Left lung (tissue), 10 donors: ENCODE results near the gene MLX. TPM values are rescaled to one million over a fixed set of nuclear protein-coding genes. Genes with fewer than 3 reads are reported as not detected.
"Not testable (repeated sequence)": the region's sequence is repeated elsewhere in the genome, so short reads cannot be mapped to it uniquely, and the experiment has no call there.

Source experiments
- ATAC-seq: fragments of 200-7000 bp; cut with Tn5 transposase; one replicate; pipeline ENCODE4 v1.9.1; 2020; ENCODE audit warnings: moderate library complexity
- DNase-seq, 4 donors: peaks; one replicate each; pipeline ENCODE4 v3.0.0-alpha.2; 2013 to 2020
- H3K27ac ChIP-seq, 2 donors: fragments of 200-600 bp; sonication (generic) in 1 of 2; one replicate each; pipeline versions ENCODE4 v1.5.0 to v1.8.0; 2020 to 2021
- H3K27me3 ChIP-seq, 2 donors: fragments of 200-600 bp; sonication (generic) in 1 of 2; one replicate each; pipeline versions ENCODE4 v1.5.0 to v1.8.0; 2020 to 2021
- H3K36me3 ChIP-seq, 2 donors: fragments of 200-600 bp; sonication (generic) in 1 of 2; one replicate each; pipeline versions ENCODE4 v1.5.0 to v1.8.0; 2020 to 2021
- H3K4me1 ChIP-seq, 2 donors: fragments of 200-600 bp; one replicate each; pipeline ENCODE4 v1.8.0; 2021
- H3K4me3 ChIP-seq, 2 donors: fragments of 200-600 bp; sonication (generic) in 1 of 2; one replicate each; pipeline versions ENCODE4 v1.5.0 to v1.8.0; 2020 to 2021; ENCODE audit warnings: mild to moderate bottlenecking in 1 of 2
- H3K9me3 ChIP-seq, 2 donors: fragments of 200-600 bp; sonication (generic) in 1 of 2; one replicate each; pipeline versions ENCODE4 v1.5.0 to v1.8.0; 2020 to 2021
- CTCF ChIP-seq, 2 donors: fragments of 200-600 bp; sonication (generic) in 1 of 2; IDR thresholded peaks; one replicate each; pipeline versions ENCODE4 v1.5.0 to v1.8.0; 2021; ENCODE audit warnings: antibody characterized with exemption in 2 of 2
- intact Hi-C, 2 donors: fragments of 100-400 bp; cut with DNase I; formaldehyde crosslinking; loops; one replicate each; pipeline versions ENCODE4 v1.11.2 to v1.14.2; 2022
- polyA plus RNA-seq, 6 donors: library from polyadenylated mRNA; unstranded; fragments of 120-200 nt; gene quantifications; one replicate each; pipeline ENCODE4 v1.2.1, GENCODE V29; 2013; ENCODE audit not compliant: insufficient read length in 6 of 6
- total RNA-seq, 2 donors: library from RNA; stranded (reverse); fragmentation: NEBNext Ultra II Directional; extraction: Animal tissue kit (Norgen Biotek cat#: 25700); gene quantifications; one replicate each; pipeline ENCODE4 v1.2.1, GENCODE V29; 2021
- donor health status: DM: no; HTN: yes; CAD: no.
- donor health status: DM: no; HTN: no; CAD: no.

The MLX gene
- total and polyA plus RNA-seq, 8 donors = 34.4 to 73.7 (median 43.4) TPM

GRCh38 chr17:42555122-42555622 is 11.7 kb upstream of the MLX start:
- intact Hi-C loops = no loop called here
- H3K27ac ChIP-seq = peak overlapping the region; percentile 75 to 90
- H3K27me3 ChIP-seq = no peaks in the 10 kb centered on the region
- DNase-seq (no peak), ATAC-seq (no peak)
- no peak for TF ChIP-seq CTCF (IDR thresholded peaks at IDR 0.05)
- H3K4me1 ChIP-seq = peaks cover 16 to 20% of the 10 kb centered on the region in 2 donors
- H3K36me3 ChIP-seq = no peaks in the 10 kb centered on the region
- peak overlapping the region; percentile 73 to 88 for H3K4me3 ChIP-seq
- no peaks in the 10 kb centered on the region for H3K9me3 ChIP-seq

GRCh38 chr17:42555961-42556617 is 10.8 kb upstream of the MLX start:
- DNase-seq, H3K36me3 ChIP-seq, intact Hi-C loops, H3K4me3 ChIP-seq, H3K9me3 ChIP-seq, H3K27ac ChIP-seq, ATAC-seq, H3K27me3 ChIP-seq: not testable (repeated sequence)
- peaks cover 16 to 21% of the 10 kb centered on the region in 2 donors for H3K4me1 ChIP-seq

GRCh38 chr17:42559075-42559474 is 7.8 kb upstream of the MLX start:
- intact Hi-C loops = no loop called here
- DNase-seq (peak in 1 of 4 donors; percentile 72), ATAC-seq (peak; percentile 40)
- TF ChIP-seq CTCF (IDR thresholded peaks at IDR 0.05) = no peak
- no peaks in the 10 kb centered on the region for H3K9me3 ChIP-seq
- H3K36me3 ChIP-seq = peaks cover 0 to under 1% of the 10 kb centered on the region in 2 donors
- peak overlapping the region; percentile 35 to 39 for H3K27ac ChIP-seq
- no peak overlapping the region for H3K4me3 ChIP-seq
- no peaks in the 10 kb centered on the region for H3K27me3 ChIP-seq
- peaks cover 22 to 33% of the 10 kb centered on the region in 2 donors for H3K4me1 ChIP-seq

GRCh38 chr17:42560246-42560645 is 6.7 kb upstream of the MLX start:
- intact Hi-C loops = no loop called here
- H3K4me1 ChIP-seq = peaks cover 20 to 39% of the 10 kb centered on the region in 2 donors
- no peak for TF ChIP-seq CTCF (IDR thresholded peaks at IDR 0.05)
- no peaks in the 10 kb centered on the region for H3K9me3 ChIP-seq
- DNase-seq (no peak), ATAC-seq (no peak)
- H3K27ac ChIP-seq = no peak overlapping the region
- H3K4me3 ChIP-seq = no peak overlapping the region
- H3K36me3 ChIP-seq = peaks cover 0 to 12% of the 10 kb centered on the region in 2 donors
- no peaks in the 10 kb centered on the region for H3K27me3 ChIP-seq

- ATAC-seq = peak; percentile 77
- no peaks in the 10 kb centered on the region for H3K9me3 ChIP-seq
Measured at GRCh38 chr17:42561897-42562387, 5.0 kb upstream of the MLX start, which contains the start of gene COASY. Gene COASY, plus strand, starts transcription at chr17:42562148. Its CDS starts 475 bp downstream, at chr17:42562623.

More at GRCh38 chr17:42561897-42562387, 5.0 kb upstream of the MLX start, which contains the start of gene COASY:
- peaks cover 26 to 48% of the 10 kb centered on the region in 2 donors for H3K4me1 ChIP-seq
- TF ChIP-seq CTCF (IDR thresholded peaks at IDR 0.05) = peak in 1 of 2 donors; percentile 12
- H3K27ac ChIP-seq = peak within 1 kb of the TSS; percentile 79 to 93
- intact Hi-C loops = no loop called here
- peaks cover 0 to 21% of the 10 kb centered on the region in 2 donors for H3K36me3 ChIP-seq
- peak within 1 kb of the TSS; percentile 69 to 96 for H3K4me3 ChIP-seq
- H3K27me3 ChIP-seq = no peaks in the 10 kb centered on the region
- DNase-seq = peak; percentile 93 to 97 (median 96)
